GM03348 (cell line): ENCODE results near the gene ADAMTS16.
A peak's percentile ranks its signal among the peaks of the same experiment; 100 is the strongest.
"Not testable (repeated sequence)": the region's sequence is repeated elsewhere in the genome, so short reads cannot be mapped to it uniquely, and the experiment has no call there.

Experiments used
- DNase-seq: peaks from one replicate; pipeline ENCODE4 v3.0.0; 2012; ENCODE audit warnings: low spot score

The ADAMTS16 gene, protein sequence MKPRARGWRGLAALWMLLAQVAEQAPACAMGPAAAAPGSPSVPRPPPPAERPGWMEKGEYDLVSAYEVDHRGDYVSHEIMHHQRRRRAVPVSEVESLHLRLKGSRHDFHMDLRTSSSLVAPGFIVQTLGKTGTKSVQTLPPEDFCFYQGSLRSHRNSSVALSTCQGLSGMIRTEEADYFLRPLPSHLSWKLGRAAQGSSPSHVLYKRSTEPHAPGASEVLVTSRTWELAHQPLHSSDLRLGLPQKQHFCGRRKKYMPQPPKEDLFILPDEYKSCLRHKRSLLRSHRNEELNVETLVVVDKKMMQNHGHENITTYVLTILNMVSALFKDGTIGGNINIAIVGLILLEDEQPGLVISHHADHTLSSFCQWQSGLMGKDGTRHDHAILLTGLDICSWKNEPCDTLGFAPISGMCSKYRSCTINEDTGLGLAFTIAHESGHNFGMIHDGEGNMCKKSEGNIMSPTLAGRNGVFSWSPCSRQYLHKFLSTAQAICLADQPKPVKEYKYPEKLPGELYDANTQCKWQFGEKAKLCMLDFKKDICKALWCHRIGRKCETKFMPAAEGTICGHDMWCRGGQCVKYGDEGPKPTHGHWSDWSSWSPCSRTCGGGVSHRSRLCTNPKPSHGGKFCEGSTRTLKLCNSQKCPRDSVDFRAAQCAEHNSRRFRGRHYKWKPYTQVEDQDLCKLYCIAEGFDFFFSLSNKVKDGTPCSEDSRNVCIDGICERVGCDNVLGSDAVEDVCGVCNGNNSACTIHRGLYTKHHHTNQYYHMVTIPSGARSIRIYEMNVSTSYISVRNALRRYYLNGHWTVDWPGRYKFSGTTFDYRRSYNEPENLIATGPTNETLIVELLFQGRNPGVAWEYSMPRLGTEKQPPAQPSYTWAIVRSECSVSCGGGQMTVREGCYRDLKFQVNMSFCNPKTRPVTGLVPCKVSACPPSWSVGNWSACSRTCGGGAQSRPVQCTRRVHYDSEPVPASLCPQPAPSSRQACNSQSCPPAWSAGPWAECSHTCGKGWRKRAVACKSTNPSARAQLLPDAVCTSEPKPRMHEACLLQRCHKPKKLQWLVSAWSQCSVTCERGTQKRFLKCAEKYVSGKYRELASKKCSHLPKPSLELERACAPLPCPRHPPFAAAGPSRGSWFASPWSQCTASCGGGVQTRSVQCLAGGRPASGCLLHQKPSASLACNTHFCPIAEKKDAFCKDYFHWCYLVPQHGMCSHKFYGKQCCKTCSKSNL

DNA sequence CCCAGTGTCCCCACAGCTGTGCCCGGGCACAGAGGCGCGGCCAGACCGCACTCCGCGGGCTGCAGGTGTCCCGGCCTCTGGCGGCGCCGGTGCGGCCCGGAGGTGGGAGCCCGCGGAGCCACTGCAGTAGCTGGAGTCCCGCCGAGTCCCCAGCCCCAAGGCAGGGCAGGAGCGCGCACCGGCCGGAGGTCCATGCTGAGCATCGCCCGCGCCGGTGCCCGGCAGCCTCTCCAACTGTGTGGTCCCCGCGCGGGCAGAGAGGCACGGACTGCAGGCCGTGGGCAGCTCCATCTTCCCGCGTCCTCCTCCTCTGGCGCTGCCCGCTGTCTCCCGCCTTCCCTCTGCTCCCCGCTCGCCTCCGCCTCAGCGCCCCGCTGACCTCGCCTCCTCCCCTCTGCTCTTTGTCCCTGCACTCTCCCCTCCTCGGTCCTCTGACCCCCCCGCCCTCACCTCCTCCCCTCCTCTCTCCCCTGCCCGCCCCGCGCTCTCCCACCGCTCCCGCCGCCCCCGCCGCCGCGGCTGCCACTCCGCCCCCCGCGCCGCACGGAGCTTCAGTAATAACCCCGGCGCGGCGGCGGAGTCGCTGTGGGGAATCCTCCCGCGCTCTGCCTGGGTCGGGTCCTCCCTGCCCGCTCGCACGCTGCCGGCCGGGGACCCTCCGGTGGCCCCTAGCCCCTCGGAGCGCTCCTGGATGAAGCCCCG lies at the start of gene ADAMTS16:
Gene ADAMTS16, plus strand, starts transcription at position 554 of the 702 bp plus-strand sequence. Its CDS starts 138 bp downstream, at position 692.
- DNase-seq: no peak

GRCh38 chr5:5092149-5092548 lies 48.0 kb upstream of the ADAMTS16 start:
- no peak for DNase-seq

DNA sequence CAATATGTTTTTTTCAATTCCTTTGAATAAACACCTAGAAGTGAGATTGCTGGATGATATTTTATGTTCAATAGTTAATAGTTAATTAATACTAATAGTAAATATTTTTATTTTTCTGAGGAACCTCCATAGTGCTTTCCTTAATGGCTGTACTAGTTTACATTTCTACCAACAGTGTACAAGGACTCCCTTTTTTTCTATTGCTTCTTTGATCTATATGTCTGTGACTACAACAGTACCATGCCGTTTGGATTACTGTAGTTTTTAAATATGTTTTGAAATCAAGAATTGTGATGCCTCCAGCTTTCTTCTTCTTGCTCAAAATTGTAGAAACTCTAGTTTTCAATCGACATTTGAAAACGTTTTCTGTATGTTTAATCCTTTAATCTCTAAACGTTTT lies 39.5 kb upstream of the ADAMTS16 start:
- no peak for DNase-seq

- DNase-seq: no peak
These were observed 38.5 kb upstream of the ADAMTS16 start for GRCh38 chr5:5101676-5102075.

- DNase-seq: no peak
These were observed 36.9 kb upstream of the ADAMTS16 start for GRCh38 chr5:5103245-5103644.

DNA sequence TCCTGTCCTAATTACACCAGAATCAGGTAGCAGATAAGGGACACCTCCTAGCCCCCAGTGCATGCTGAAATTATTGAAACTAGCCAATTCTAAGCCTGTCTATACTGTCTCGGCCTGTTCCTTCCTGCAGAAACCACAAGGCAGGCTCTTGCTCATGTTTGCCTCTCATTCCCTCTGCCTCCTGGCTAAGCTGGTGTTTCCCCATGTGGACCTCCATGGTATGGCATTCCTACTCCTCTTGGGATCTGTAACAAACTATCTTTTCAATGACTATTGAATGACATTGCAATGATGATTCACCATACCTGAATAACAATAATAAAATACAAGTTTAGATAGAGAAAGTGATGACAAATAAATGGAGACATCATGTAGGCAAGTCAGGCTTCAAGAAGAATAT lies 35.6 kb upstream of the ADAMTS16 start:
- no peak for DNase-seq

- no peak for DNase-seq
These were observed 34.6 kb upstream of the ADAMTS16 start for GRCh38 chr5:5105531-5105930.

GRCh38 chr5:5116956-5117355 lies 23.2 kb upstream of the ADAMTS16 start:
- DNase-seq: no peak

- DNase-seq: no peak
These were observed 17.4 kb upstream of the ADAMTS16 start for GRCh38 chr5:5122776-5123175.

- DNase-seq: no peak
These were observed 15.9 kb upstream of the ADAMTS16 start for GRCh38 chr5:5124231-5124630.

GRCh38 chr5:5126444-5126843 lies 13.7 kb upstream of the ADAMTS16 start:
- peak; percentile 44 for DNase-seq

DNA sequence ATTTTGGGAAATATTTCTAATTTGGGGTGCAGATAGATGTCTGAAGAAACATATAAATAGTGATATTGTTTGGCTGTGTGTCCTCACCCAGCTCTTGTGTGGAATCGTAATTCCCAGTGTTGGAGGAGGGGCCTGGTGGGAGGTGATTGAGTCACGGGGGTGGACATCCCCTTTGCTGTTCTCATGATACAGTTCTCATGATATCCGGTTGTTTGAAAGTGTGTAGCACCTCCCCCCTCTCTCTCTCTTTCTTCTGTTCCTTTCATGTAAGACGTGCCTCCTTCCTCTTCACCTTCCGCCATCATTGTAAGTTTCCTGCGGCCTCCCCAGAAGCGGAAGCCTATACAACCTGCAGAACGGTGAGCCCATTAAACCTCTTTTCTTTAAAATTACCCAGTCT lies 11.4 kb upstream of the ADAMTS16 start:
- no peak for DNase-seq

DNA sequence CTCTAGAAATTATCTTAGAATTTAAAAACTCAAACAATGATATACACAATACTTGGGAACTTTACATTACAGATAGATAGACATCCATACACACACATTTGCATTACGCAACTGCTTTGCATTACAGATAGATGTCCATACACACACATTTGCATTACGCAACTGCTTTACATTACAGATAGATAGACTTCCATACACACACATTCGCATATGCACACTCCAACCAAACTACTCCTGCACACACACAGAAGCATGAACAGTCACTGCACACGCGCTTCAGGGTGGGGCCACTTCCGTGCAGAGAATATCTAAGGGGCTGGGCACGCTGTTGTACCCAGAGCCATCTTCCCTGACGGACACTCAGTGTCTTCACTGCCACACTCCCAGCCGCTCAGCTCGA lies 7.9 kb upstream of the ADAMTS16 start:
- no peak for DNase-seq

- no peak for DNase-seq
These were observed 7.3 kb upstream of the ADAMTS16 start for GRCh38 chr5:5132693-5133295.

DNA sequence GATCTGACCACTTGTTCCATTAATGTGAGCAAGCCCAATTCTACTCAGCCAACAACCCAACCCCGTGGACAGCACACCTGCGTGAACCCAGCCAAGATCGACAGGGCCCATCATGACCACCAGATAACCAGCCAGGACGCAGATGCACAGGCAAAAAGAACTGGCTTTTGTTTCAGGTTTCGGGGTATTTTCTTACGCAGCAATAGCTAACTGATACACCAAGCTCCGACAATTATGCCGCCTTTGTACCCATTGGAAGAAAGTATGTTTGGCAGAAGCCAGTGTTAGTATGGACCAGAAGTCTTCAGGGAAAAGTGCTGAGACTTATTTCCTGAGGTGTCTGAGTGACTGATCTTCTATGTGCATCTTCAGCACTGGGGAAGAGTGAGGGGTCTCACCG lies 6.0 kb upstream of the ADAMTS16 start:
- no peak for DNase-seq

DNA sequence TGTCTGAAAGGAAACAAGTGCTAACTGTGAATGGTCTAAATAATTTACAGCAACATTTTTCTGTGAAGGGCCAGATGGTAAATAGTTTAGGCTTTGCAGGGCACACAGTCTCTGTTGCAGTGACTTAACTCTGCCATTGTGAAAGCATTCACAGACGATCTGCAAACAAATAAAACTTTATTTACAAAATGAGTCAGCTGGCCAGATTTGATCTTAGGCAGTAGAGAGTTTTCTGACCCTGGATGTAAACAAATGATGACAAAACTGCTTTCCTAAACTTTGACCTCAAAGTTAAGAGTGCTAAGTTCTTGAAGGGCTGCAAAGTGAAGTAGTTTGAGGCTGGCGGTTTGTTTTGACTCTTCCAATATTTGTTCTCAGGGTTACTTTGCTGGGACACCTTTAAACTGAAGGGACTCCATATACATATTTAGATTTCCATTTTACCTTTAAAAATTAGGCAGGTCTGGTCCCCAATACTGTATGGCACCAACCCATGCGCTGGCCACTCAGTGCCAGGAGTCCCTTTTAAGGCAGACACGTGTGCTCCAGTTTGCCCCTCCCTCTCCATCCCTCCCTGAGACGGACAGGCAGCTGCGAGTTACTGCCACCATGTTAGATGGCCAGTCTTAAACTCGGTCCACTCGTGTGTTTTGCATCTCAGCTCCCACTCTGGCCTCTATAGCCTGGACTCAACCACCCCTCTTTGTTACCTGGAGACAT lies 4.0 kb upstream of the ADAMTS16 start:
- DNase-seq: no peak

DNA sequence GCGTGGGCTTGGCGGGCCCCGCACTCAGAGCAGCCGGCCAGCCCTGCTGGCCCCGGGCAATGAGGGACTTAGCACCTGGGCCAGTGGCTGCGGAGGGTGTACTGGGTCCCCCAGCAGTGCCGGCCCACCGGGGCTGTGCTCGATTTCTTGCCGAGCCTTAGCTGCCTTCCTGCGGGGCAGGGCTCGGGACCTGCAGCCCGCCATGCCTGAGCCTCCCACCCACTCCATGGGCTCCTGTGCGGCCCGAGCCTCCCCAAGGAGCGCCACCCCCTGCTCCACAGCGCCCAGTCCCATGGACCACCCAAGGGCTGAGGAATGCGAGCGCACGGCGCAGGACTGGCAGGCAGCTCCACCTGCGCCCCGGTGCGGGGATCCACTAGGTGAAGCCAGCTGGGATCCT lies 2.3 kb upstream of the ADAMTS16 start:
- DNase-seq: not testable (repeated sequence)

DNA sequence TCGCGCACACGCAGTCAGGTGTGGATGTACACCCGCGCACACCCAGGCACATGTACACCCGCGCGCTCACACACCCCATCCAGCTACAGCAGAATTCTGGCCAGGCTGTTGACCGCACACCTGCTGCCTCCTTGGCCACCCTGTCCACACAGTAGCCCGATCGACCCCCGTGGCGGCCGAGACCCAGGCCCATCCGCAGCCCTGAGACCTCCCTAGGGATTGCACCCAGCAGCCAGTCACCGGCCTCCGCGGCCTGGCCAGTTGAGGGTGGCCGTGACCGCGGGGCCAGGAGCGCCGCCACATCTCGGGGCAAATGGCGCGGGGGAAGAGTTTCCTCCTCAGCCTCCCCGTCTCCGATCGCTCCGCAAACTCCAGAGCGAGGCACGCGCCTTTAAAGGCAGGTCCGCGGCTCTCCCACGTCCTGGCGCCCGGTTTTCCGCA lies 774 bp upstream of the ADAMTS16 start:
- DNase-seq: no peak

DNA sequence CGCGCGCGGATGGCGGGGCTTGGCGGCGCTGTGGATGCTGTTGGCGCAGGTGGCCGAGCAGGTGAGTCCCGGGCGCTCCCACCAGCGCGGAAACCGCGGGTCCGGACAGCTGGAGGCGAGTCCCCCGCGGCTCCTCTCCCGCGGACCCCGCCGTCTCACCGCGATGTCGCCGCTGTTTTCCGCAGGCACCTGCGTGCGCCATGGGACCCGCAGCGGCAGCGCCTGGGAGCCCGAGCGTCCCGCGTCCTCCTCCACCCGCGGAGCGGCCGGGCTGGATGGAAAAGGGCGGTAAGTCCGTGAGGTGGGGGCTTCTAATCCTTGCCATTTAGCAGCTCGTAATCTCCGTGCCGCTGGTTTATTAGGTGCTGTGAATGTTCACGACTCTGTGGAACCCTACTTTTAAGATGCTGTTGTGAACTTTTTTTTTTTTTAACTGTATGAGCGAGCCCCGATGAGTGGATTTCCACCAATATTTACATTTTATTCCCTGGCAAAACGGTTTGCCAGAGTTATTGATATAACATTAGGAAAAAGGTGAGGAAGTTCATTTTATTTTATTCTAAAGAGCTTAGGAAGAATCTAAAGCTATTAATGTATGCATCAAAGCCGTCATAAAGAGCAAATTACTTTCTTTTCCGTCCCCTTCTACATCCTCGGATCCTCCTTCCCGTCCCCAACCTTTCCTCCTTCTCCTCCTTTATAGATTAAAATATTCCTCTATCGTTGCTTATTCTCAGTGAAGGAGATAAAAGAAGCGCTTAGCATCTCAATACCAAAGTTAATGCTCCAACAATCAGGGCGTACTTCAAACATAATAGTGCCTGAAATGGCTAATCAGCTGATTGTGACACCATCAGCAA lies 579 bp downstream of the ADAMTS16 start:
- DNase-seq: no peak

GRCh38 chr5:5141339-5141599 lies 1.1 kb downstream of the ADAMTS16 start:
- no peak for DNase-seq
